ENCODE data around the gene SDF2L1.
"Not testable (repeated sequence)": the region's sequence is repeated elsewhere in the genome, so short reads cannot be mapped to it uniquely, and the experiment has no call there.

The SDF2L1 gene

DNA sequence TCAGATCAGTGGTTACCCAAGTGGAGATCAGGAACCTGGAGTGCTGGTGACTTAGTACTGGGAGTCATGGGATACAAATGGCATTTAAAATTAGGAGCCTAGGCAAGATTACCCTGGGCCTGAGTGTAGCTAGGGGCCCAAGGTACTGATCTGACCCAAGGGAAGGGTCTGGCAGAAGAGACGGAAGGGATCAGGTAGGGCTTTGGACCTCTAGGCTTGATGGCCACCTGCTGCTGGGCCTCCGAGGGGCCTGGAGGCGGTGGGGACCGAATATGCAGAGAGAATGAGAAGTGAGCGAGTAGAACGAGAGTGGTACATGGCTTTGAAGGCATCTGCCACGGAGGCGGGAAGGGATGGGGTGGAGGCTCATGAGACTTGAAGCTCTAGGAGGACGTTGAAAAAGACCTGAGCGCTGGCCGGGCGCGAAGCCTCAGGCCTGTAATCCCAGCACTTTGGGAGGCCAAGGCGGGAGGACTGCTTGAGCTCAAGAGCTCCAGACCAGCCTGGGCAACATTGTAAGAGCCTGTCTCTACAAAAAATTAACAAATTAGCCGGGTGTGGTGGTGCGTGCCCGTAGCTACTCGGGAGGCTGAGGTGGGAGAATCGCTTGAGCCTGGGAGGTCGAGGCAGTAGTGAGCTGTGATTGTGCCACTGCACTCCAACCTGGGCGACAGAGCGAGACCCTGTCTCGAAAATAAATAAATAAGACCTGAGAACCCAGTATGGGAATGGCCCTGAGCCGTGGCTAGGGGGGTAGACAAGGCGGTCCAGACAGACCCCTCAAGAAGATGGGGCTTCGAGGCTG, 23.1 kb downstream of the SDF2L1 start:
- DNase-seq = no peak

DNA sequence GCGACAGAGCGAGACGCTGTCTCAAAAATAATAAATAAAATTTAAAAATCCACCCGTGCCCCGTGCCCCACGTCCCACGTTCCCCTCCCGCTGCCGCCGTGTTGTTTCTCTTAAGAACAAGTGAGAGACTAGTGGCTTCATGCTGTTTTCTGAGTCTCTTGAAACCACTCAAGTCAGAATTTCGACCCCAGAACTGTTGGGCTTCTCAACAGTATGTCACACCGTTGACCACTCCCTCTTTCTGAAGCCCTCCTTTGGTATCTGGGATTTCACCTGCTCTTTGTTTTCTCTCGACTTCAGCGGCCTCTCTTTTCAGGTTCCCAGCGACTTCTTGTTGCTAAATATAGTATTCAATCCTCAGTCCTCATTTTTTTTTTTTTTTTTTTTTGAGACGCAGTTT, 24.7 kb downstream of the SDF2L1 start:
- DNase-seq = no peak

GRCh38 chr22:21669026-21669425, 26.9 kb downstream of the SDF2L1 start:
- no peak for DNase-seq

DNA sequence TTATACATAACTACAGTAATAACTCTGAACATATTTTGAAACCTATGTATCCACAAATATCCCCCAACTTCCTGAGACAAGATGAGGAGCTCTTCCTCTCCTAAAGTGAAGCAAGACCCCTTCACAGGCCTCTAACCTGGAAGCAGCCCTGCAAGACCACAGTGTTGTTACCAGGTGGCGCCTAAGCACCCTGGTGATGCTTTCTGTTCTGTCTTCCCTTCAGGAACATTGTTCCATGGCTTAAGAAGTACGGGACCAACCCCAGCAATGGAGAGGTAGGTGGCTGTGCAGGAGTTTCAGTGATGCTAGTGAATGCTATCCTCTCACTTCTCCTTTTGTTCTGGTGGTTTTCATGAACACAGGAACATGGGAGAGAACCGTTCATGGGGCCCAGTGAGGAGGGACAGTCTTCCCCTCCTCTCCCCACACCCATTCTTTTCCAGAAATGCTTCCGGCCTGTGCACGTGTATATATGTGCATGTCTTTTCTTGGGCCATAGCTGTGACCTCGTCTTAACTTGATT, 30.1 kb downstream of the SDF2L1 start:
- DNase-seq = no peak

GRCh38 chr22:21673534-21674321, 31.6 kb downstream of the SDF2L1 start:
- no peak for DNase-seq

DNA sequence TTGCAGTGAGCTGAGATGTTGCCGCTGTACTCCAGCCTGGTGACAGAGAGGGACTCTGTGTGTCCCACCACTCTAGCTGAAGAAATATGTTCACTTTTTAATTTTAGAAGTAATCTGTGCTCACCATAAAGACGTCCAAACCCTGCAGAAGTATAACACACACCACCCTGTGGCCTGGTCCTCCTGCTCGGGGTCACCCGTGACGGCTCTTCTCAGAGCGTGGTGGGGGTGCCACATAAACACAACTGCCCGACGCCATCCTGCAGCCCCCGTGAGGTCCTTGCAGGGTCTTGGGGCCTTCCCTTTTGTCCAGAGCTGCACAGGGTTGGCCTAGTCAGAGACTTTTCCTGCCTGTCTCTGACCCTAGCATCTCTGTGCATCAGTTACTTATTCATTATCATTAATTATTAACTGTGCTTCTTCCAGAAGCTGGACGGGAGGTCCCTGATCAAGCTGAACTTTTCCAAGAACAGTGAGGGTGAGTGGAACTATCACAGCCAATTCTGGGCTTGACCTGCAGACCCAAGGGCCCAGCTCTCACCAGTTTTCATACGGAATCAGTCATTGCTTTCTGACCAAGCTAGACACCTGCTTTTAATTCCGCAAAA, 32.6 kb downstream of the SDF2L1 start:
- DNase-seq = no peak

DNA sequence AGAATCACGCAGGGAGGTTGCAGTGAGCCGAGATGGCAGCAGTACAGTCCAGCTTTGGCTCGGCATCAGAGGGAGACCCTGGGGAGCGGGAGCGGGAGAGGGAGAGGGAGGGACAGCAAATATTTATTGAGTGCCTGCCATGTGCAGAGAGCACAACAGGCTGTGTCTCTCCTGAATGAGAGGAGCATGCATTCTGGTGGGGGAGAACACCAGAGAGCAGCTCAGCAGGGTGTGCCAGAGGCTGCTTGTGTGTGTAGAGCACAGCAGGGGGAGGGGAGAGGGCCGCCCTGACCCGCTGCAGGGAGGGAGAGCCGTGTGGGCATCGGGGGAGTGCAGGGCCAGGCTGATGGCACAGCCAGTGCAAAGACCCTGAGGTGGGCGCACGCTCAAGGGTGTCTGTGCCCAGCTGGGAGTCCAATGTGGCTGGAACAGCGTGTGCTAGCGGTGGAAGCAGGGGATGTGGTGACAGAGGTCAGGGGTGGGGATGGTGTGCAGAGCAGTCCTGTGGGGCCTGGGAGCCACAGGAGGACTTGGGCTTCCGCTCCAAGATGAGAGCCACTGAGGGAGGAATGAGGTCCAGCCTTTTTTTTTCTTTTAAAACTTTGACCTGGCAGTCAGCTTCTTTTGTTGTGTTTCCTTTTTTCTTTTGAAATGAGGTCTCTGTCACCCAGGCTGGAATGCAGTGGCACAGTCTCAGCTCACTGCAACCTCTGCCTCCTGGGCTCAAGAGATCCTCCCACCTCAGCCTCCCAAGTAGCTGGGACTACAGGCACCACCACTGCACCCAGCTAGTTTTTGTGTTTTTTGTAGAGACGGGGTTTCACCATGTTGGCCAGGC, 35.7 kb downstream of the SDF2L1 start:
- no peak for DNase-seq

- DNase-seq = not testable (repeated sequence)
Observed at GRCh38 chr22:21678842-21679241, 36.7 kb downstream of the SDF2L1 start.

DNA sequence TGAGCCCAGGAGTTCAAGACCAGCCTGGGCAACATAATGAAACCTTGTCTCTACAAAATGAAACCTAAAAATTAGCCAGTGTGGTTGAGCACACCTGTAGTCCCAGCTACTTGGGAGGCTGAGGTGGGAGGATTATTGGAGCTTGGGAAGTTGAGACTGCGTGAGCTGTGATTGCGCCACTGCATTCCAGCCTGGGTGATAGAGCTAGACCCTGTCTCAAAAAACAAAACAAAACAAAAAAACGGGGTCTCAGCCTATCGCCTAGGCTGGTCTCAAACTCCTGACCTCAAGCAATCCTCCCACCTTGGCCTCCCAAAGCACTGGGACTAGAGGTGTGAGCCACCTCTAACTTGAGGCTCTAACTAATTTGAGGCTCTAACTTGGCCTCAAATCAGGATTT, 37.3 kb downstream of the SDF2L1 start:
- DNase-seq = no peak

DNA sequence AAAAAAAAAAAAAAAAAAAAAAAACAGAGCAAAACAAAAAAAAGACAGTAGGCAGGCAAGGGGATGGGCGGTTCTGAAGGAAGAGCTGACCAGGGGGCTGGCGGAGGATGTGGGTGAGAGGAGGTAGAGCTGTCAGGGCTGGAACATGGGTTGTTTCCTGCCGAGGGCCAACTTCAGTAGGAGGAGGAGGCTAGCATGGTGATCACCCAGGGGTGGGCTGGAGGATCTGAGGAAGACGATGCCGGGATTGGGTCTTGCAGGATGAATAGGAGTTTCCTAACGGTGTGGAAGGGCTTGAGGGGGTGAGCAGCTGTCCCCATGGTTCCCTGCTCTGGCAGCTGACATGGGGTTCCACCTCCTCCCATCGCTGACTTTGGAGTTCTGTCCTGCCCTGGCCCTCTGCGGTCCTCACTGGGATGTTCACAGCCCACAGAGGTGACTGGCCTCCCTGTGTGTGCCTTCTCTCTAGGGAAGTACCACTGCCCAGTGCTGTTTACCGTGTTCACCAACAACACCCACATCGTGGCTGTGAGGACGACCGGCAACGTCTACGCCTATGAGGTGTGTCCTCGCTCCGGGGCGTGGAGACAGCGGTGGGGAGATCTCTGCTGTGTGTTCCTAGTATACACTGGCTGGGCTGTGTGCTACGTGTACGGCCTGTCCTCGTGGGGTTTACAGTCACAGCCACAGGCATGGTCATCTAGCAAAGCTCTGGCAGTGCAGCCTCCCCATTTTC, 38.9 kb downstream of the SDF2L1 start:
- no peak for DNase-seq

DNA sequence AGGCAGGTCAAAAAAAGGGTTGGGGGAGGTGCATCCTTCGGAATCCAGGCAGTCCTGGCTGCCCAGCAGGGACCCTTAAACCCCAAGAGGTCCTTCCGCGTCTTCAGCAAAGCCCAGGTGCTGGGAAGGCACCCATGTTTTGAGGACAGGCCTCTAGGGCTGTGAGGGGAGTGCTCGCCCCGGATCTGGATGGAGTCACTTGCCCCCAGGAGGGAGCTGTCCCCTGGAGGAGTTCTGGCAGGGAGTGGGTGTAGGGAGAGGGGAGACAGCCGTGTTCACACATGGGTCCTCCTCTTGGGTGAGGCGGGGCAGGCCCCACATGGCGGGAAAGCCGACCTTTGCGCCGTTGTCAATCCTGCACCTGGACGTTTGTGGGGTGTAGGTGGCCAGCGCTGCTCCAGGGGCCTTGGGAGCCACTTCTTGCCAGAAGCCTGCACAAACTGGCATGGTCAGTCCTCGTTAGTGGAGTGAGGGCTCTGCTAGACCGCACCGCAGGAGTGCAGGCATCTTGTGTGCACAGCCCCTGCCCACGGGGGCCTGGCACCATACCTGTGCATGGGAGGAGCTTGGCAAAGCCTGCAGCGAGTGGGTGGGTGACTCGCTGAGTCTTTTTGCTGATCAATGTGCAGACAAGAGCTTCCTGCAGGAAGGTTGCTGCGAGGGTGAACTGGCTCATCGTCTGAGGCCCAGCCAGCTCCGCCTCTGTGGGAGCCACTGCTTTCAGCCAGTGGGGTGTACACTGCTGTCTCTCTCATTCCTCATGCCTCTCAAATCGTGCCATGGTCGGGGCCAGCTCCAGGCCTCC, 39.7 kb downstream of the SDF2L1 start:
- no peak for DNase-seq

DNA sequence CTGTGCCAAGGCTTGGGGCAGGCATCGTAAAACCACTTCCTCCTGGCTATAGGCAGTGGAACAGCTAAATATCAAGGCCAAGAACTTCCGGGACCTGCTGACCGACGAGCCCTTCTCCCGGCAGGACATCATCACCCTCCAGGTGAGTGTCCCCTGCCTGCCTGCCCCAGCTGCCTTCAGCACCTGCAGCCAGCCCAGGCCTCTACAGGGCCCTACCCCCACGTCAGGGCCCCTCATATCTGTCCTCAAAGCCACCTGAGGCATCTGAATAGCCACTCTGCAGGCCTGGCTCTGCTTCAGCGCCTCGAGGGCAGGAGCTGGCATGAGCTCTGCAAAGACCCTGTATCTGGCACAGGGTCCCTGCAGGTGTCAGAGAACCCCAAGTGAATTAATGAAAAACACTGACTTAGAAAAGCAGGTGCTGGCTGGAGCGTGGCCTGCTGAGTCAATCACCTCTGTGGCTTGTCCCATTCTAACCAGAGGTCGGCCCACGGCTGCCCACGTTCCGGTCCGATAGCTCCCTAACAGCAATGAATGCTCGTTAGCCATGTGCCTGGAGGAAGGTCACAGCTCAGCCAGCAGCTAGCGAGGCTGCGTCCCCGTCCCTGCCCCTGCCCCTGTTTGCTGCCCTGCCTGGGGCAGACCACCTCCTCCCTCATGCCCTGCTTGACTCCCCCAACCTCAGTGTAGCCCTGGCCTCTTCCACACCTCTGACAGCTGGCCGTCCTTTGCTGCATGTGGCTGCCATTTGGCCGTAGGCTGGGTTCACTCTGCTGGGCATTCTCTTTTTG, 40.5 kb downstream of the SDF2L1 start:
- DNase-seq = no peak

- DNase-seq = no peak
Observed at GRCh38 chr22:21683401-21683811, 41.3 kb downstream of the SDF2L1 start.

DNA sequence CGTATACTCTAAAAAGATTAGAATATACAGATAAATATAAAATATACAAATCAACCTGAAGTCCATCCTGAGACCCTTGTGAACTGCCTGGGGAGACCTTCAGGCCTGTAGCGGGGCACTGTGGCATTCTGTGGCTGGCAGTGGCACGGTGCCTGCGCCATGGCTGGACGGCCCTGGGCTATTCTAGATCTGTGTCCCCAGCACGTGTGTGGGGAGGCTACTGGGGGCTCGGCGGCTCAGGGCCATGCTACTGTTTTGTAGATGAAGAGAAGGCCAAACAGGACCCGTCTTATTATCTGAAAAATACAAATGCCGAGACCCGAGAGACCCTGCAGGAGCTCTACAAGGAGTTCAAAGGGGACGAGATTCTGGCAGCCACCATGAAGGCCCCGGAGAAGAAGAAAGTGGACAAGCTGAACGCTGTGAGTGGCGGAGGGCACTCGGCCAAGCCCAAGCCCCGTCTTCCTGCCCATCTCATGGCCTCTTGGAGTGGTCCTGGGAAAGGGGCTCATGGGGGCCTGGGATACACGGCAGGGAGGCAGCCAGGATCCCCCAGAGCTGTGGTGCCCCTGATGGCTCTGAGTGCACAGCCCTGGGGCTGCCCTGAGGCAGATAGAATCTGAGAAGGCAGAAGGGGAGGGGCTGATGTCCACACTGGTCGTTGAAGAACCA, 42.5 kb downstream of the SDF2L1 start:
- DNase-seq = no peak

DNA sequence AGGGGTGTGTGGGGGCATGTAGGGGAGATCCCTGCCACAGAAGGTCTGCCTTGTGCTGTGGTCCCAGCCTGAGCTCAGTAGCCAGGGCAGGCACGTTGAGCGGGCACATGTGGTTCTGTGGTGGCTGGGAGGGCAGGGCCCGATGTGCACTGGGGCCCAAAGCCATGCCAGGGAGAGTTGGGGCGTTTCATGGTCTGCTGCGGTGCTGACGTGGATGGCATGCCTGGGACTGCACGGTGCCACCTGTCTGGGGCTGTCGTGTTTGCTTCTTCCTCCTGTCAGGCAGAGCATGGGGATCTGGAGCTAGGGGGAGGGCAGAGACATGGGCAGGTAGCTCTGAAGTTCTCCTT, 43.0 kb downstream of the SDF2L1 start:
- DNase-seq = no peak

- no peak for DNase-seq
Observed at GRCh38 chr22:21686193-21686608, 44.1 kb downstream of the SDF2L1 start.

- no peak for DNase-seq
Observed at GRCh38 chr22:21686634-21687393, 44.7 kb downstream of the SDF2L1 start.

GRCh38 chr22:21687685-21688259, 45.7 kb downstream of the SDF2L1 start:
- no peak for DNase-seq

DNA sequence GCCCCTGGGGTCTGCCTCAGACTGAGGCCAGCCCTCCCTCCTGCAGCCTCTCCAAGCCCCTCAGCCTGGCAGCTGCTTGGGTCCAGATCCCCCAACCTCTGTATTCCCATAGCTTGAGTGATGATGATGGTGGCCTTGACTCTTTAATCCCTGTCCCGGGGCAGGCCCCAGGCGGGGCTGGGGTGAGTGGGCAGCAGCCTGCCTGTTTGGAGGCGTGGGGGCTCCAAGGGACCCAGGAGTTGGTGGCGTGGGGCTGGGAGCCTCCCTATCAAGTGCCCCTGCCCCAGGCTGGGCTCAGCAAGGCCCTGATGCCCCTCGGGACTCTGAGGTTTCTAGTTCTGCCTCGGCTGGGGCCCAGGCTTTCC, 46.2 kb downstream of the SDF2L1 start:
- no peak for DNase-seq
